Suppressor macrophage treated with lipopolysaccharide for 4 hours (primary cell): ENCODE measurements around the gene UBE2D1.

Experiments used
- DNase-seq: peaks from one replicate; pipeline ENCODE4 v3.0.0-alpha.2; 2020

The UBE2D1 gene

GRCh38 chr10:58341947-58342346, 7.1 kb downstream of the UBE2D1 start:
- no peak for DNase-seq

- no peak for DNase-seq
These were observed 13.2 kb downstream of the UBE2D1 start for GRCh38 chr10:58347967-58348366.

GRCh38 chr10:58348571-58349033, 13.8 kb downstream of the UBE2D1 start:
- no peak for DNase-seq

- DNase-seq, result no peak
These were observed 15.2 kb downstream of the UBE2D1 start for GRCh38 chr10:58350023-58350422.

GRCh38 chr10:58350619-58351323, 16.0 kb downstream of the UBE2D1 start:
- peak; percentile 81 for DNase-seq

- DNase-seq, result no peak
These were observed 17.1 kb downstream of the UBE2D1 start for GRCh38 chr10:58351616-58352578.

- no peak for DNase-seq
These were observed 18.3 kb downstream of the UBE2D1 start for GRCh38 chr10:58352956-58353610.

GRCh38 chr10:58356756-58357155, 21.9 kb downstream of the UBE2D1 start:
- no peak for DNase-seq

GRCh38 chr10:58358314-58358933, 23.6 kb downstream of the UBE2D1 start:
- DNase-seq, result peak; percentile 13

- DNase-seq, result no peak
These were observed 24.1 kb downstream of the UBE2D1 start for GRCh38 chr10:58358947-58359346.

GRCh38 chr10:58359541-58359940, 24.7 kb downstream of the UBE2D1 start:
- DNase-seq, result no peak

GRCh38 chr10:58360412-58361004, 25.7 kb downstream of the UBE2D1 start:
- DNase-seq, result no peak

- no peak for DNase-seq
These were observed 26.5 kb downstream of the UBE2D1 start for GRCh38 chr10:58361353-58361752.

GRCh38 chr10:58362027-58362789, 27.4 kb downstream of the UBE2D1 start:
- no peak for DNase-seq

GRCh38 chr10:58367069-58367468, 32.3 kb downstream of the UBE2D1 start:
- DNase-seq, result peak; percentile 35

GRCh38 chr10:58371473-58371872, 36.7 kb downstream of the UBE2D1 start:
- no peak for DNase-seq

- no peak for DNase-seq
These were observed 38.0 kb downstream of the UBE2D1 start for GRCh38 chr10:58372607-58373441.

- DNase-seq, result no peak
These were observed 38.6 kb downstream of the UBE2D1 start for GRCh38 chr10:58373442-58373827.

GRCh38 chr10:58382489-58382995, 47.7 kb downstream of the UBE2D1 start:
- no peak for DNase-seq

GRCh38 chr10:58384095-58384494, 49.3 kb downstream of the UBE2D1 start:
- peak; percentile 82 for DNase-seq
